ENCODE data around the gene CHST12.

DNA sequence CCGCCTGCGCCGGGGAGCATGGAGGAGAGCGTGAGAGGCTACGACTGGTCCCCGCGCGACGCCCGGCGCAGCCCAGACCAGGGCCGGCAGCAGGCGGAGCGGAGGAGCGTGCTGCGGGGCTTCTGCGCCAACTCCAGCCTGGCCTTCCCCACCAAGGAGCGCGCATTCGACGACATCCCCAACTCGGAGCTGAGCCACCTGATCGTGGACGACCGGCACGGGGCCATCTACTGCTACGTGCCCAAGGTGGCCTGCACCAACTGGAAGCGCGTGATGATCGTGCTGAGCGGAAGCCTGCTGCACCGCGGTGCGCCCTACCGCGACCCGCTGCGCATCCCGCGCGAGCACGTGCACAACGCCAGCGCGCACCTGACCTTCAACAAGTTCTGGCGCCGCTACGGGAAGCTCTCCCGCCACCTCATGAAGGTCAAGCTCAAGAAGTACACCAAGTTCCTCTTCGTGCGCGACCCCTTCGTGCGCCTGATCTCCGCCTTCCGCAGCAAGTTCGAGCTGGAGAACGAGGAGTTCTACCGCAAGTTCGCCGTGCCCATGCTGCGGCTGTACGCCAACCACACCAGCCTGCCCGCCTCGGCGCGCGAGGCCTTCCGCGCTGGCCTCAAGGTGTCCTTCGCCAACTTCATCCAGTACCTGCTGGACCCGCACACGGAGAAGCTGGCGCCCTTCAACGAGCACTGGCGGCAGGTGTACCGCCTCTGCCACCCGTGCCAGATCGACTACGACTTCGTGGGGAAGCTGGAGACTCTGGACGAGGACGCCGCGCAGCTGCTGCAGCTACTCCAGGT is 29.7 kb downstream of the CHST12 start:
- TF ChIP-seq, protein P1, sequence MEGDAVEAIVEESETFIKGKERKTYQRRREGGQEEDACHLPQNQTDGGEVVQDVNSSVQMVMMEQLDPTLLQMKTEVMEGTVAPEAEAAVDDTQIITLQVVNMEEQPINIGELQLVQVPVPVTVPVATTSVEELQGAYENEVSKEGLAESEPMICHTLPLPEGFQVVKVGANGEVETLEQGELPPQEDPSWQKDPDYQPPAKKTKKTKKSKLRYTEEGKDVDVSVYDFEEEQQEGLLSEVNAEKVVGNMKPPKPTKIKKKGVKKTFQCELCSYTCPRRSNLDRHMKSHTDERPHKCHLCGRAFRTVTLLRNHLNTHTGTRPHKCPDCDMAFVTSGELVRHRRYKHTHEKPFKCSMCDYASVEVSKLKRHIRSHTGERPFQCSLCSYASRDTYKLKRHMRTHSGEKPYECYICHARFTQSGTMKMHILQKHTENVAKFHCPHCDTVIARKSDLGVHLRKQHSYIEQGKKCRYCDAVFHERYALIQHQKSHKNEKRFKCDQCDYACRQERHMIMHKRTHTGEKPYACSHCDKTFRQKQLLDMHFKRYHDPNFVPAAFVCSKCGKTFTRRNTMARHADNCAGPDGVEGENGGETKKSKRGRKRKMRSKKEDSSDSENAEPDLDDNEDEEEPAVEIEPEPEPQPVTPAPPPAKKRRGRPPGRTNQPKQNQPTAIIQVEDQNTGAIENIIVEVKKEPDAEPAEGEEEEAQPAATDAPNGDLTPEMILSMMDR (IDR thresholded peaks at IDR 0.05; ENCODE audit: poor library complexity), result no peak
- TF ChIP-seq EZH2phosphoT487 (IDR thresholded peaks at IDR 0.05; ENCODE audit: low read depth, severe bottlenecking, unreplicated experiment) (no peak), EZH2 (IDR thresholded peaks at IDR 0.05; ENCODE audit: borderline replicate concordance) (no peak)

Data from hepatocyte (in vitro differentiated cells).